Endothelial cell of umbilical vein (primary cell): ENCODE measurements around the gene GABBR2.

Source experiments
- CTCF ChIP-seq, 2 donors: IDR thresholded peaks; 1 replicate in 1 of 2; 2 replicates in 1 of 2; pipeline ENCODE4 v1.5.1; 2011; ENCODE audit warnings: low read length in 2 of 2, mild to moderate bottlenecking in 2 of 2, moderate library complexity in 2 of 2, control low read depth in 1 of 2, inconsistent platforms in 1 of 2, low read depth in 1 of 2; ENCODE audit not compliant: insufficient read depth in 1 of 2; ENCODE audit errors: extremely low read depth in 1 of 2
- EZH2 ChIP-seq: IDR thresholded peaks from 2 replicates; pipeline ENCODE4 v1.6.1; 2012; ENCODE audit warnings: borderline replicate concordance, low read depth, mild to moderate bottlenecking, moderate library complexity, low read length, inconsistent platforms; ENCODE audit not compliant: severe bottlenecking
- FOS ChIP-seq: IDR thresholded peaks from 2 replicates; pipeline ENCODE4 v1.6.1; 2011; ENCODE audit warnings: mild to moderate bottlenecking, low read length, moderate library complexity, borderline replicate concordance; ENCODE audit not compliant: insufficient read depth
- MAX ChIP-seq: IDR thresholded peaks from 2 replicates; pipeline ENCODE4 v1.6.1; 2011; ENCODE audit not compliant: insufficient read depth, insufficient read length
- POLR2A ChIP-seq: IDR thresholded peaks from 2 replicates; pipeline ENCODE4 v1.6.1; 2012; ENCODE audit warnings: low read depth, mild to moderate bottlenecking, control low read depth, low read length
- POLR2AphosphoS5 ChIP-seq: IDR thresholded peaks from 2 replicates; pipeline ENCODE4 v1.6.1; 2012; ENCODE audit warnings: low read depth, mild to moderate bottlenecking, control low read depth, low read length, moderate library complexity; ENCODE audit not compliant: insufficient read depth

- TF ChIP-seq FOS (no peak), CTCF (IDR thresholded peaks at IDR 0.05; ENCODE audit: extremely low read depth in 1 of 2, insufficient read depth in 1 of 2, low read depth in 1 of 2, low read length in 2 of 2) (no peak), POLR2A (no peak), MAX (no peak), EZH2 (no peak), POLR2AphosphoS5 (no peak)
Measured at GRCh38 chr9:98652302-98652701, 56.4 kb downstream of the GABBR2 start.
